ENCODE data around the gene BSG. TPM values are rescaled to one million over a fixed set of nuclear protein-coding genes. Genes with fewer than 3 reads are reported as not detected.

The BSG gene
- total and polyA plus RNA-seq, 9 of the 15 experiments (the other 6 are each of a cell fraction or from before 2014, with no cell fraction given): 4.6 to 495 (median 187) TPM

DNA sequence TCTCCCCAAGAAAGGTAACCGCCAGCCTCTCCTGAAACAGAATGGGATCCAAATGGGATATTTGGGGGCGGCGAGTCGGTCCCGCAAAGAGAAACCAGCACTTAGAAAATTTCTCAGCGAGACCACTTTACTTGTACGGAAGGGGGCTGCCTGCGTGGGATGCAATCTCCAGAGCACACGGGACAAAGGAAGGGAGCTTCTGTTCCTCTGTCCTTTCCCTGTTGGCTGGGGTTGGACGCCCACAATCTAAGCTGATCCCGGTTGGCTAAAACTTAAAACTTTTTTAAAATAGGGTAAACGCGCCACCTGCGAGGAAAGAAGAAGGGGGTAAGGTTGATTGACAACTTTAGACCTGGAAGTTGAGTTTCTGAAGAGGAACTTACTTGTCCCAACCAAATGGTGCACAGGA is 826 bp upstream of the BSG start (continued):
- TF ChIP-seq, protein P1, sequence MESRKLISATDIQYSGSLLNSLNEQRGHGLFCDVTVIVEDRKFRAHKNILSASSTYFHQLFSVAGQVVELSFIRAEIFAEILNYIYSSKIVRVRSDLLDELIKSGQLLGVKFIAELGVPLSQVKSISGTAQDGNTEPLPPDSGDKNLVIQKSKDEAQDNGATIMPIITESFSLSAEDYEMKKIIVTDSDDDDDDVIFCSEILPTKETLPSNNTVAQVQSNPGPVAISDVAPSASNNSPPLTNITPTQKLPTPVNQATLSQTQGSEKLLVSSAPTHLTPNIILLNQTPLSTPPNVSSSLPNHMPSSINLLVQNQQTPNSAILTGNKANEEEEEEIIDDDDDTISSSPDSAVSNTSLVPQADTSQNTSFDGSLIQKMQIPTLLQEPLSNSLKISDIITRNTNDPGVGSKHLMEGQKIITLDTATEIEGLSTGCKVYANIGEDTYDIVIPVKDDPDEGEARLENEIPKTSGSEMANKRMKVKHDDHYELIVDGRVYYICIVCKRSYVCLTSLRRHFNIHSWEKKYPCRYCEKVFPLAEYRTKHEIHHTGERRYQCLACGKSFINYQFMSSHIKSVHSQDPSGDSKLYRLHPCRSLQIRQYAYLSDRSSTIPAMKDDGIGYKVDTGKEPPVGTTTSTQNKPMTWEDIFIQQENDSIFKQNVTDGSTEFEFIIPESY (CRISPR knock-in tag; IDR thresholded peaks at IDR 0.05): no peak
- TF ChIP-seq TAF1 (IDR thresholded peaks at IDR 0.05; ENCODE audit: control insufficient read depth, extremely low read depth, insufficient read depth, low read length, severe bottlenecking) (peak; percentile 5), HOXB6 (CRISPR knock-in tag; IDR thresholded peaks at IDR 0.05; ENCODE audit: borderline replicate concordance) (no peak), MTA1 (IDR thresholded peaks at IDR 0.05; ENCODE audit: borderline replicate concordance) (no peak), CTBP1 (IDR thresholded peaks at IDR 0.05; ENCODE audit: borderline replicate concordance) (0 out of 2 replicates have a peak, but pooled peaks have one; percentile 27), ZBTB40 (IDR thresholded peaks at IDR 0.05) (no peak), ZBTB40 (CRISPR knock-in tag; IDR thresholded peaks at IDR 0.05) (no peak), E2F1 (CRISPR knock-in tag; IDR thresholded peaks at IDR 0.05) (0 out of 2 replicates have a peak, but pooled peaks have one; percentile 34), PHF8 (IDR thresholded peaks at IDR 0.05; ENCODE audit: borderline replicate concordance, low read length) (peak; percentile 25; the same call in 1 of the 2 replicates), SNRNP70 (optimal IDR thresholded peaks at IDR 0.05; ENCODE audit: low read depth, low read length) (no peak), ZNF175 (CRISPR knock-in tag; IDR thresholded peaks at IDR 0.05; ENCODE audit: low read depth) (0 out of 2 replicates have a peak, but pooled peaks have one; percentile 16)
